ENCODE results near the gene SETD1B.

SETD1B gene

GRCh38 chr12:121783766-121784165, 20.0 kb upstream of the SETD1B start:
- H3K27me3 ChIP-seq (replicated peaks; ENCODE audit: insufficient read depth, low read length) = no peaks in the 10 kb centered on the region
- H3K9me2 ChIP-seq (replicated peaks; ENCODE audit: insufficient read depth, low read length) = no peaks in the 10 kb centered on the region
- H3K9ac ChIP-seq (ENCODE audit: low read length) = no peak overlapping the region
- H3K27ac ChIP-seq (ENCODE audit: low read length) = no peak overlapping the region
- no peak for TF ChIP-seq CTCF (IDR thresholded peaks at IDR 0.05; ENCODE audit: low read length)
- no peak for TF ChIP-seq EZH2phosphoT487 (IDR thresholded peaks at IDR 0.05; ENCODE audit: low read length)
- TF ChIP-seq EZH2 (optimal IDR thresholded peaks at IDR 0.05; ENCODE audit: low read depth, low read length) = no peak
- H2AFZ ChIP-seq (ENCODE audit: low read length) = no peak overlapping the region
- H3K79me2 ChIP-seq (ENCODE audit: low read length) = no peaks in the 10 kb centered on the region
- H3F3A ChIP-seq (ENCODE audit: insufficient read depth, low read length) = no peaks in the 10 kb centered on the region
- H3K36me3 ChIP-seq (replicated peaks; ENCODE audit: insufficient read depth, low read length) = no peaks in the 10 kb centered on the region
- H3K4me3 ChIP-seq (ENCODE audit: low read length) = no peak overlapping the region
- no peaks in the 10 kb centered on the region for H3K4me1 ChIP-seq (ENCODE audit: low read length)
- H4K20me1 ChIP-seq (ENCODE audit: insufficient read depth, low read length) = no peaks in the 10 kb centered on the region
- DNase-seq = no peak
- H3K9me3 ChIP-seq (replicated peaks; ENCODE audit: insufficient read depth, low read length) = no peaks in the 10 kb centered on the region
- H3K4me2 ChIP-seq (ENCODE audit: low read depth, low read length) = no peak overlapping the region

GRCh38 chr12:121784460-121784859, 19.3 kb upstream of the SETD1B start:
- no peaks in the 10 kb centered on the region for H4K20me1 ChIP-seq (ENCODE audit: insufficient read depth, low read length)
- H3K4me1 ChIP-seq (ENCODE audit: low read length) = peaks cover 2% of the 10 kb centered on the region
- H3K4me3 ChIP-seq (ENCODE audit: low read length) = no peak overlapping the region
- DNase-seq = no peak
- no peaks in the 10 kb centered on the region for H3K36me3 ChIP-seq (replicated peaks; ENCODE audit: insufficient read depth, low read length)
- H3K9me3 ChIP-seq (replicated peaks; ENCODE audit: insufficient read depth, low read length) = no peaks in the 10 kb centered on the region
- H3K4me2 ChIP-seq (ENCODE audit: low read depth, low read length) = no peak overlapping the region
- H3K79me2 ChIP-seq (ENCODE audit: low read length) = no peaks in the 10 kb centered on the region
- TF ChIP-seq EZH2phosphoT487 (IDR thresholded peaks at IDR 0.05; ENCODE audit: low read length) (no peak), EZH2 (optimal IDR thresholded peaks at IDR 0.05; ENCODE audit: low read depth, low read length) (no peak), CTCF (IDR thresholded peaks at IDR 0.05; ENCODE audit: low read length) (no peak)
- no peaks in the 10 kb centered on the region for H3F3A ChIP-seq (ENCODE audit: insufficient read depth, low read length)
- H3K27ac ChIP-seq (ENCODE audit: low read length) = no peak overlapping the region
- H2AFZ ChIP-seq (ENCODE audit: low read length) = no peak overlapping the region
- H3K9me2 ChIP-seq (replicated peaks; ENCODE audit: insufficient read depth, low read length) = no peaks in the 10 kb centered on the region
- no peak overlapping the region for H3K9ac ChIP-seq (ENCODE audit: low read length)
- H3K27me3 ChIP-seq (replicated peaks; ENCODE audit: insufficient read depth, low read length) = no peaks in the 10 kb centered on the region

GRCh38 chr12:121786440-121786825, 17.4 kb upstream of the SETD1B start:
- Histone ChIP-seq H4K20me1 (ENCODE audit: insufficient read depth, low read length) (no peaks in the 10 kb centered on the region), H3K9me3 (replicated peaks; ENCODE audit: insufficient read depth, low read length) (no peaks in the 10 kb centered on the region), H3K27me3 (replicated peaks; ENCODE audit: insufficient read depth, low read length) (no peaks in the 10 kb centered on the region), H3K79me2 (ENCODE audit: low read length) (no peaks in the 10 kb centered on the region), H3K4me1 (ENCODE audit: low read length) (peaks cover 12% of the 10 kb centered on the region), H3K4me2 (ENCODE audit: low read depth, low read length) (no peak overlapping the region), H2AFZ (ENCODE audit: low read length) (no peak overlapping the region), H3K4me3 (ENCODE audit: low read length) (no peak overlapping the region), H3F3A (ENCODE audit: insufficient read depth, low read length) (no peaks in the 10 kb centered on the region), H3K9ac (ENCODE audit: low read length) (no peak overlapping the region), H3K36me3 (replicated peaks; ENCODE audit: insufficient read depth, low read length) (no peaks in the 10 kb centered on the region), H3K27ac (ENCODE audit: low read length) (no peak overlapping the region), H3K9me2 (replicated peaks; ENCODE audit: insufficient read depth, low read length) (no peaks in the 10 kb centered on the region)
- no peak for DNase-seq
- TF ChIP-seq EZH2 (optimal IDR thresholded peaks at IDR 0.05; ENCODE audit: low read depth, low read length) (no peak), EZH2phosphoT487 (IDR thresholded peaks at IDR 0.05; ENCODE audit: low read length) (no peak), CTCF (IDR thresholded peaks at IDR 0.05; ENCODE audit: low read length) (no peak)
